HG03066 (cell line): Measurements from ENCODE around the gene KRT78.

ENCODE experiments used
- ATAC-seq: cut with Tn5 transposase; IDR thresholded peaks from one replicate; pipeline ENCODE4 v1.9.1; 2021; ENCODE audit warnings: low read depth; ENCODE audit not compliant: unreplicated experiment

KRT78 gene

DNA sequence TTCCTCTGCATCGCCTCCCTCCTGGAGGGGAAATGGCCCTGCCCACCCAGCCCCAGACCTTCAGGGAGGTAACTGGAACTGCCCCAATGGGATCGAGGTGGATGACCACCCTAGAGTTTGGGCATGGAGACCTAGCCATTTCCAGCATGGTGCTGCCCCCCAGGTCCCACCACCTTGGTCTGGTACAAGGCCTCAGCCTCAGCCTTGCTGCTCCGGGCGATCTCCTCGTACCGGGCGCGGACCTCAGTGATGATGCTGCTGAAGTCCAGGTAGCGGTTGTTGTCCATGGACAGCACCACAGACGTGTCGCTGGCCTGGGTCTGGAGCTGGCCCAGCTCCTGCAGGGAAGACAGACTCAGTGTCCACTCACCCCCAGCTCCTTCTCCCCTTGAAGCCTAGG, 4.4 kb downstream of the KRT78 start:
- ATAC-seq, result no peak

DNA sequence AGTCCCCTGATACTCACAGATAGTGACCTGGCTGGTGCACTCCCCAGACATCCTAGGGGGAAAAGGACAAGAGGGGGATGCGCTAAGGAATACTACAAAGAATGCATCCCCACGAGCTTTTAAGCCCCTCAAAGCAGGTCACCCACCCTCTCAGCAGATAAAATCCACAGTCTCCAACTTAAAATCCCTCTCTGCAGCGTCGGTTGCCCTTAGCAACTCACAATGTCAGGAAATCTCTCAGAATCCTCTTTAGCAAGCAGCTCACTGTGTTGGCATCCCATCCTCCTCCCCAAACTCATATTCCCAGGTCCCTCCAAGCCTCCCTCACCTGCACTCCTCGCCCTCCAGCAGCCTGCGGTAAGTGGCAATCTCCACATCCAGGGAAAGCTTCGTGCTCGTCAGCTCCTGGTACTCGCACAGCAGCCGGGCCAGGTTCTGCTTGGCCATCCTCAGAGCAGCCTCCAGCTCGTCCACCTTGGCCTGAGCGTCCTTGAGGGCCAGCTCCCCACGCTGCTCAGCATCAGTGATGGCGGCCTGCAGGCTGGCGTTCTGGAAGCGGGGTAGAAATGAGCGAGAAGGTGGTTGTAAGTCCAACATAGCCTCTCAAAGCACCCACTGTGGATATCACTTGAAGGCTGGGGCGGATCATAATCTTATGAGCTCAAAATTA, 9.2 kb downstream of the KRT78 start:
- ATAC-seq, result no peak

DNA sequence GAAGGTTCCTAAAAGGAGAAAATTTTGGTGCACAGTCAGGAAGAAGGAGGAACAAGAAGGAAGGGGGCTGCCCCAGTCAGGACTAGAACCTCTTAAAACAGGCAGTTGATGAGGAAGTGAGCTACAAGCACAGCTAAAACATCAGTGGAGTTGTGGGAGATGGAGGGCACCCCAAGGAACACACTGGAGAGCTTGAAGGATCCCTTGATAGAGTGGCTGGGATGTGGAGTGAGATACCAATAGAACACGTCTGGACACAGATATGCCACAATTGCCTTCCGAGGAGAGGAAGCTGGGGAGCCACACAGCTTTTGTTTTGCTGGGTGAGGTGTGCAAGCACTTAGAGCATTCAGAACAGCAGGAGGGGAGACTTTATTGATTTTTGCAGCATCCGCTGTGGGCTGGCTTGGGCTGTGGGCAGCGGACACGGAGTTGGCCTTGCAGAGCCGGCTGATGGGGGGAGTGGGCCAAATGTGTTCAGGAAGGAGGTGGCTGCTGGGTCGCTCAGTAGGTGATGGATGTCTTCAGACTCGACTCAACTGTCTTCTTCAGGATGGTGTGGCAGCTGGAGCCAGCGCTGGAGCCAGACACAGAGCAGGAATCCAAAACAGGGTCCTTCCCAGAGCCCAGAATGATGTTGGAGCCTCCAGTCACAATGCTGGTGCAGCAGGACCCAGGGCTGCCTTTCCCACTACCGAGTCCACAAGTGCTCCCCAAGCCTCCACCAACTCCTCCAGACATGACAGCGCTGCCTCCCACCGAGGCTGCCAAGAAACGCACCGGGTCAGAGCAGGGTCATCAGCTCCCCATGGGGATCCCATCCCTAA, 10.0 kb downstream of the KRT78 start:
- ATAC-seq, result no peak

DNA sequence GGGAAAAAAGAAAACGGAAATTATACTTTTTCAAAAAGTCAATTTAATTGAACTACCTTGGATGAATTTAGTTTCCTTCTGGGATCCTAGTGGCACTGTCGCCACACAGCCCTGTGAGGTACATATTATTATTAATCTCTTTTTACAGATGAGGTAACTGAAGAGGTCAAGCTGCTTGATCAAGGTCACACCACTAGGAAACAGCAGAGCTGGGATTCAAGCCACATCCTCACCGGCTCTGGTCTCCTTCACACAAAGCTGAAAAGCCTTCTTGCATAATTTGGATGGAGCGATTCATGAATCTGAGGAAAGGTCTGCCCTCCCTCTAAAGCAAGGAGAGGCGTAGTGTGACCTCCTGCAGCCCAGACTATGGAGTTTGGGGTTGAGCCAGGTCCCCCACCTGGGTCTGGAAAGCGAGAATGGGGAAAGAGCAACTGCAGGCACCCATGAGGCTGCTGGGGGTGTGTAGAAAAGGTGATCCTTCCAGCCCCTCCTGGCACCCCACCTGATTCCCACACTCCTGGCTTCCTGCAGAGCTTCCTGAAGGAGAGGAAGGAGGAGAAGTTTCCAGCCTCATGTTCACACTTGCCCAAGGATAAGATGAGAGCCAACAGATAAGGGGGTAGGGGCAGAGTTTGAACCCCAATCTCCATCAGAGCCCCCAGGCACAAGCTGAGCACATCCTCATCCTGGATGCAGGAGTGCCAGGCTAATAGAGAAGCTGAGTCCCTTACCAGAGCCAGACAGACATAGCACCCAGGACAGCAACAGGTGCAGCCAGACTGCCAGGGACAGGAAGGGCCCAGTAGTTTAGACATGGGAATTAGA, 10.8 kb downstream of the KRT78 start:
- ATAC-seq, result no peak

DNA sequence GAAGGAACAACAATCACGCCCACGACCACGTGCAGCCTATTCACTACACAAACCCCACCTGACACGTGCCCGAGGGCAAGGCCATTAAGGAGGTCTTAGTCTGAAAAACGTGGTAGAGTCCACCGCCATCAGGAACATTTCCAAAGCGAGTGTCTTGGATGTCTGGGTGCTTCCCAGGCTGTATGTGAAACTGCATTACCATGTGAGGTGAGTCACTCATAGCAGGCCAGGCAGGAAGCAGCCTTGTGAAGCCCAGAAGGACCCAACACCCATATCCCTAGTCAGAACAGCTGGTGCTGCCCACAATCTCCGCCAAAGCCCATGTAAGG, 11.4 kb downstream of the KRT78 start:
- no peak for ATAC-seq

DNA sequence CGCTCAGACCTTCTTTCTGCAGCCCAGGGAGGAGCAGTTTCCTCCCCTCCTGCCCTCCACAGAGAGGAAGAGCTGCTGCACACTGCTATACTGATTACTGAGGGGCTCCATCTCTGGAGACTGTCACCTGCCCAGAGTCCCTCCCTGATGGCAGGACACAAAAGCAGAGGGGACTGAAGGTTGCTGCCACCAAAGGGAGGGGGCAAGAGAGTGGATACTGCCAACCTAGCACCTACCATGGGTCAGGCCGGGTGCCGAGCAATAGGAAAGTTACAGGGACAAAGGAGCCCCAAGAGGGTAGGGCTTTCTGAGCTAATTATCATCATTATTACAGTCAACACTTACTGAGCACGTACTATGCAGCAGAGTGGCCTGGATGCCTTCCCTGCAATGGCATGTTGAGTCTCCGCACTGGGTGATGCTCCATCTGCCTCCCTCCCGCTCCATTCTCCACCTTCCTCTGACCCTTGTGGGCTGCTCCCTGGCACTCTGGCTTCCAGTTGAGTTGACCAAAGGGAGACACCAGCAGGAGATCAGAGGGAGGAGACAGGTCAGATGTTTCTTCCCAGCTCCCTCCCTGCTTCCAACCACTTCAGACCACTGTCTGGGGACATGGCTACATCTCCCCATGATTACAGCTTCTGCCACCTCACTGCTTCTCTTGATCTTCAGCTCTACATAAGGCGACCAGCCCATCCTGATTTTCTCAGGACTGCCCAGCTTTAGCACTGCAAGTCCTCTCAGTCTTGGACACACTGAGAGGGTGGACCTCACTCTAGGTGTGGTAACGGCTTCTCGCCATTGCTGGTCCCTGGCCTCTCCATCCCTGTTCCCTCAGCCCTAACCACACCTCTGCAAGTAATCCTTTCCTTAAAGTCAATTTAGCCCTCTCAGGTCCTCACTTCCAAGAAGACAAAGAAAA, 12.0 kb downstream of the KRT78 start:
- ATAC-seq, result no peak

DNA sequence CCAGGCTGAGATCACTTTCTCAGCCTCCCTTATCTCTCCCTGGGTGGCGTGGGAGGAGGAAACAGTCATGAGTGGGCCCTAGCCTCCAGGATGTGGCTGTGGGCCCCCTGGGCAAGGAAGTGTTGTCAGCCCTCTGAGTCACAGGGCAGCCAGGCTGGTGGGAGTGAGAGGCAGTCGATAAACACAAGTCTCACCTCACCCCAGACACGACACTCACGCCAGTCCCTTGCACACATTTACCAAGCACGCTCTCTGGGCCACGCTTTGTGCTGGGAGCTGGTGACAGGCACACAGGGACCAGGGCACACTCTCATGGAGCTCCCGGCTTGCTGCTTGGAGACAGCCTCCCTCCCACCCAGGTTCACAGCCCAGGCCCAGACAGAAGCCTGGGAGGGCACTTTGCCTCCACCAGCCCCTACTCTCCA, 12.7 kb downstream of the KRT78 start:
- no peak for ATAC-seq

DNA sequence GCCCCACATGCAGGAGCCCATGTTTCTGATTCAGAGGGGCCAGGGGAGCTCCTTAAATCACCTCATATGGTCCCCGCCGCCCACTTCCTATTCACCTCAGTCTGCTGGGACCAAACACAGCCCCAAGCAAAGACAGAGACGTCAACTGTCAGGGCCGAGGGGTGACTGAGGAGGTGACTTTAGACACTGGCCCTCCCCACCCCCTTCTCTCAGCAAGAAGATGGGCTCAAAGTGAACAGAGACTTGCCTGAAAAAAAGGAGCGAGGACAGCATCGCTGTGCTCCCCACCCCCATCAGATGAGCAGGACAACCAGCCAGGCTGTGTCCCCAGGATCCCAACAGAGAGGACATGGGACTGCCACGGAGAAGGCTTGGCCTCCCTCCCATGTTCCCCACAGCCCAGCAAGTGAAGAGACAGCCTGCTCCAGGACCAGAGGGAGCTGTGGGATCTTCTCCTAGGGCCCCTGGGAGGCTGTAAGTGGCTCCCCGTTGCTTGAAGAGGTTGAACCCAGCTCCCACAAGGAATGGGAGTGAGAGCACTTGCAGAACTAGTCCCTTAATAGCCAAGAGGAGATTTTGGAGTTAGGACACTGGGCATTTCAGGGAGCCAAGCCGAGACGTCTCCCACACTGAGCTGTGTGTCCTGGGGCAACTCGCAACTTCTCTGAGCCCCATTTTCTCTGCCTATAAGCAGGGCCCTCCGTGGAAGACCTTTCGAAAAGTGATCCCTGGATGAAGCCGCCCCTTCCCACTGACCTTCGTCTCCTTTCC, 13.3 kb downstream of the KRT78 start:
- no peak for ATAC-seq

DNA sequence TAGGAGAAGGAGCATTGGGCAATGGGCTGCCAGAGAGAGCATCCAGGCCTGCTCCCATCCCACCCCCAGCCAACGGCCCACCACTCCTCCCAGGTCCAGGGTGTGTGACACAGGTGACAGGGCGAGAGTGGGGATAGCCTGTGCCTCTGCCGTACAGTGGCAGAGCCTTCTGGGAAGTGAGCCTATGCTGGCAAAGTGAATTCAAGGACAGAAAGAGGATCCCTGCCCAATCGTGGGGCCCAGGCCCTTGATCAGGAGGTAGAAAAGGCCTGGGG, 14.1 kb downstream of the KRT78 start:
- no peak for ATAC-seq

DNA sequence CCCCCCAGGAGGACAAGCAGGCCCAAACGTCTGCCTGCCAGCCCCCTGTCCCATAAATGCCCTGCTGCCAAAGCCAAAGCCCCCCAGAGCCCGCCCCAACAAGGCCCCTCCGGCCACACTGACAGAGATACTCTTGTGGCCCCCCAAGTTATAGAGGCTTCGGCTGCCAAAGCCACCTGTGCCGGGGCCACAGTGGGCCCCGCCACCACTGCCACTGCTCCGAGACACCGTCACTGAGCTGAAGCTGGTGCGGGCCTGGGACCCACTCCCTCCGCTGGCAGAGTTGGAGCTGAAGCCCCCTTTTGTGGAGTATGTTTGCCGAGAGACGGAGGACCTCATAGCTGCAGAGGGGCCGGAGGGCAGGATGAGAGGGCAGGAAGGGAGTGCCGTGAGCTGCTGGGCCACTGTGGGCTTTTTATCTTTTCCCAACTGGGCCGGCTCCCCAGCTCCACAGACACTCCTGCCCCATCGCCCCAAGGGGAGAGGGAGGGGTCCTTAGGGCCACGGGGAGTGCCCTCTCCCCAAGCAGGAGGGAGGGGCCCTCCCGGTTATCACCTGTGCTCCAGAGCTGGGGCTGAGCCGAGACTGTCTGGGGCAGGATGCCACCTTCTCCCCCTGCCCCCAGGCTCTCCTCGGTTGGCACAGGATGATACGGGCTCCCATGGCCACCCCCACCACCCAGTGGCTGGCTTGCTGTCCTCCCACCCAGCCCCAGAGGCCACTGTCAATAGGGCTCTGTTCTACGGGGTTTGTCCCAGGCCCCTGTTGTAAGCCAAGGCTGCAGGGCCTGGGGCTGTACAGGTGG, 14.7 kb downstream of the KRT78 start, which contains the start of gene KRT79:
Gene KRT79 (minus strand): TSS at position 390 of the 805 bp plus-strand sequence. CDS start 51 bp downstream, at position 339.
- ATAC-seq, result no peak

DNA sequence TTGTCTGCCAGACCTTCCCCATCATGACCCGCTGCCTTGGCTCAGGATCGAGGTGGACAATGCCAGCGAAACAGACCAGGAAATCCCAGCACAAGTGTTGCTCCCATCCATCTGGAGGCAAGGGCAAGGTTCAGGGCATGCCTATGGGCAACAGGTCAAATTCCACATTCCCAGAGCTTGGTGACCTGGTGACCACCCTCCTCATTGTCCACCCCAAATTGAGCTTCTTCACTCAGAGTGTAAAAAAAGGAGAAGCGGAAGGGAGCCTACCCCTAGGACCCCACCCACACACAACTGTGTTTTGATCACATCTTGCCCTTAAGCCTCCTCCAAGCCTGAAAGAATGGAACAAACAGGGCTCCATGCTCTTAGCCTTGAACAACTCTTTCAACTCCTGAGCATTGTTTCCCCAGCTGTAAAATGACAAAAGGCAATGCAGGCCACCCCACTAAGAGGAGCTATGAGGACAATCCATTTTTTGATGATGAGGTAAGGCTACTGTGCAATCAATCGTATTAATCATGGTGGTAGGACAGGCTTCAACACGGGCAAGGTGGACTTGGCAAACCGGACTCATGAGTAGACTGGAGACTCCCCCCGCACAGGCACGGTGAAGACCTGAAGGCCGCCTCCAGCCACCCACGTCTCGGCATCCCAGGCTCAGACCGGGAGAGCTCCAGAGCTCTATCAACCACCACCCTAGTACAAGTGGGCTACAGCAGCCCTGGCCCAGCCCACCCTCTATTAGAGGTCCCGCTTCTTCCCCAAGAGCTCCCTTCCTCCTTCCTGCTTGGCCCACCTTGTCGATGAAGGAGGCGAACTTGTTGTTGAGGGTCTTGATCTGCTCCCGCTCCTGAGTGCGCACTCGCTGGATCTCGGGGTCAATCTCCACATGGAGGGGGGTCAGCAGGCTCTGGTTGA, 15.5 kb downstream of the KRT78 start:
- no peak for ATAC-seq

DNA sequence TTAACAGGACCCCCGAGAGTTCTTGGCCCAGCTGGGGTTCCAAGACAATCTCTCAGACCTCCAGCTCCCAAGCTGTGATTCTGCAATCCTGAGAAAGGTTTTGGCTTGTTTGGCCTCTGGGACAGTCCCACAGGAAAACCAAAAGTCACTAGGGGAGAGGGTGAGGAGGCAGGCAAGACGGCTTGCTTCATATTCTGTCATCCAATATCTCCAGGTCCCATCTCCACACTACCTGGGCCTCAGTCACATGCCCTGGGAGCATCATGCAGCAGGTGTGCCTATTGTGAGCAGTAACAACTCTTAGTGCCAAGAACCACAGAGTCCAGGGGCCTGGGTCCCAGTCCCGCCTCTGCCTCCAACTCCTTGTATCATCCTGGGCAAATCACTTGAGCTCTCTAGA, 16.3 kb downstream of the KRT78 start:
- ATAC-seq, result no peak

DNA sequence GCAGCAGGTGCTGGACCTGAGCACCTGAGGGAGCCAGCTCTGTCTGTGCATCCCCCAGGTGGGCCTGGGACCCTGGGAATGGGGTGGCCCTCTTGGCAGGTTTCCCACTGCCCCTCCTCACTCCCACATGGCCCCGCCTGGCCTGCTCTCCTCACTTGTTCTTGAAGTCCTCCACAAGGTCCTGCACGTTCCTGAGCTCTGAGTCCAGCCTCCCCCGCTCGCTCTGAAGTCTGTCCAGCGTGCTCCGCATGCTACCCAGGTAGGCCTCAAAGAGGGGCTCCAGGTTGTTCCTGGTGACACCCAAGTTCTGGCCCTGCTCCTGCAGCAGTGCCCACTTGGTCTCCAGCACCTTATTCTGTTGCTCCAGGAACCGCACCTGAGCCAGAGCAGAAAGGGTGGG, 17.5 kb downstream of the KRT78 start:
- no peak for ATAC-seq

DNA sequence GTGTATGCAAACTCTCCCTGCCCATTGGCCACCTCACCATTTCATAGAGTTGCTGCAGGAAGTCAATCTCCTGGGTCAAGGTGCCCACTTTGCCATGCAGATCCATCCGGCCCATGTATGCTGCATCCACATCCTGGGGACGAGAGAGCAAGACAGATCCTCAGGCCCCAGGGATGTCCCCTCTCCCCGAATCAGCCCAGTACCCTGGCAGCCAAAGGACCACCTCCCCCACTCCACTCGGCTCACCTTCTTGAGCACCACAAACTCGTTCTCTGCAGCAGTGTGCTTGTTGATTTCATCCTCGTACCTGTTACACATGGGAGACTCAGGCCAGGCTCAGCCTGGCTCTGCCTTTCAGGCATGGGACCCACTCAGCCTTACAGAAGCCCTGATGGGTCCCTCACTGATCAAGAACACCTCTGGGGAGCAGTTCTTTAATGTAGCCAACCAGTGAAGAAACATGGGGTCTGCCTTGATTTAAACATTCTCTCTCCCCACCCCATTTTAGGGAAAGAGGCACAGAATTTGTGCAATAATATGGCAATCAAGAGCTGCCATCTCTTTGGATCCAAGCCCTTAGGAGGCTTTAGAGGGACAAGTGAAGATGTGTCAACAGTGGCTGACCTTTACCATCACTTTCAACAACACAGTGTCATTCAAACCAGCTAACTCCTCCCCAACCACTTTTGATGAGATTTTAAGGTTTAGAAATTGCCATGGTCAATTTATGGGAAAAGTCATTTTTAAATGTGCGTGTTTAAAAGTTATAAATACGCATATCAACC, 18.6 kb downstream of the KRT78 start:
- no peak for ATAC-seq

DNA sequence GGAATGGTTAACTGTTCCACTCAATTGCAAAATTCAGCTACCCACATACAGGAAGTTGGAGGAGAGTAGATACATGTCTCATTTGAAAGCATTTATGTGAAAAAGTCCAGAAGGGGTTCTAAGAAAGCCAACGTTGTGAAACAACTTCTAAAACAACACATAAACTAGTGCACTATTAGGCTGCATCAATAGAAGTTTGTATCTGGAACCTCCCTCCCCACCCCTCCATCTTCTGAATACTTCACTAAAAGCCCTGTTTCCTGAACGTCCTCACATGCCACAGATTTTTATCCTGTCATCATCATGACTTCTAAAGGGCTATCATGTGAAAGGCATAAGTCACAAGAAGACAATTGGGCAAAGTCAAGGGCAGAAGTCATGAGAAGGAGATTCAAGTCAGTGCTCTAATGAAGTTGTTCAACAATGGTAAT, 20.2 kb downstream of the KRT78 start:
- no peak for ATAC-seq

DNA sequence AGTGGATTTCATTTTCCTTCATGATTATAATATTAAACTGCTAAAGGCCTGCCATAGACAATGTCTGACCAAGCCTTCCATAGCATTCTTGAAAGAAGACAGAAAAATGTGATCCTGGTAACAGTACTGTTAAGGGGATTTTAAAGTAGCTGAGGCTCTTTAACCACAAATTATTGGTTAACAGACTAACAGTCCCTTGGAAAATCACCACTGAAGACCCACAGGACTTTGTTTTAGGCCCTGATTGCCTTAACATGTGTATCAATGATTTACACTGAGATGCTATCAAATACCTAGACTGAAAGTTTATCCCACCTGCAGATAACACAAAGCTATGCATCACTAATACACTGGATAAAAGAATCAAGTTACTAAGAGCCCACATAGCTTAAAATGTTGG, 20.6 kb downstream of the KRT78 start:
- no peak for ATAC-seq

DNA sequence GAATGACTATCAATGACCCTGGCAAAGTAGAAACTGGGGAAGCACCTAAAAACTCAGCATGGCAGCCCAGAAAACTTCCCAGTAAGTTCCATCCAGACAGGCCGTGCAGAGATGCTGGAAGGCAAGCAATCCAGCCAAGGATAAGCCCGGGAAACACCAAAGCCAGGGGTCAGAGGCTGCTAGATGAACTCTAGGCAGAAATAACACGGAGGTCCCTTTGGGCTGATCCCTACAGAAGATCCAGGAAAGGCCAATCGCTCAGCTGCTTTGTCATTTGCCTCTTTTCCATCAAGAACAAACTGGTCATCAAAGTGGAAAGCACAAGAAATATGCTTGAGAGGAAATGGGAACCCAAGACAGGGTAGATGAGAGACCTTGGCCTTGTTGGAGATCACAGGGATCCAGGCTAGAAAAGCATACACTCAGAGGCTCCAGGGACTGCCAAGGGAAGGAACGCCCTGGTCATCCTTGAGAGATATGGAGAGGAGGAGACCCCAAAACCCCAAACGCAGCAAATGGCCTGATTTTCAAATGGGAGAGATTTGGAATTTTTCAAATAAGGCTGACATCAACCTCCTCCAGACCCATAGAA, 21.2 kb downstream of the KRT78 start:
- no peak for ATAC-seq
